ENCODE data around the gene TBXA2R. TPM values are rescaled to one million over a fixed set of nuclear protein-coding genes. Genes with fewer than 3 reads are reported as not detected.

The TBXA2R gene
- total RNA-seq, 2 experiments from 2014 or later = 0.26 to 0.54 TPM

GRCh38 chr19:3620145-3620816 lies 13.6 kb upstream of the TBXA2R start:
- CTCF ChIA-PET = interaction anchor here (1.7 kb wide), 1 partner anchor 15 kb away, joined by 3 read pairs; no protein-coding TSS in a partner anchor
- Mint-ChIP-seq H3K9me3 (ENCODE audit: low read depth) (no peaks in the 10 kb centered on the region), H3K36me3 (peaks cover 5% of the 10 kb centered on the region), H3K27me3 (no peaks in the 10 kb centered on the region), H3K27ac (no peak overlapping the region), H3K4me1 (peaks cover 11% of the 10 kb centered on the region), H3K4me3 (no peak overlapping the region)
- ATAC-seq = no peak
- no peak for DNase-seq

DNA sequence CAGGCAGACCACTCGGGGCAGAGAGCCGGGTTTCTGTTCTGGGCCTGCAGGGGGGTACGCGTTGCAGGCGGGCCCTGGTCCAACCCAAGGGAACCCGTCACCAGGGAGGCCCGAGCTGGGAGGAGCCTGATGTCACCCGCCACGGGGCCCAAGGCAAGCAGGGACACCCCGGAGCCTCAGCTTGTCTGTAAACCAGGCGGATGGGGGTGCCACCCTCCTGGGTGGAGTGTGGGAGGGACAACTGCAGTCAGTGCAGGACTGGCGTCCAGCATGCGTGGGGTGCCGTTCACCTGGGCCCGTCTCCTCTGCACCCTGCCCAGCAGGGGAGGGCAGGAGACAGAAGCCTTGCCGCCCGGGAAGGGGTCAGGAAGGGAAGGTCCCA lies 12.9 kb upstream of the TBXA2R start:
- CTCF ChIA-PET = interaction anchor here (1.4 to 1.9 kb wide), 3 partner anchors 15 to 46 kb away, joined by 3 to 9 read pairs (median 3); no protein-coding TSS in a partner anchor
- no peaks in the 10 kb centered on the region for H3K9me3 Mint-ChIP-seq (ENCODE audit: low read depth)
- H3K36me3 Mint-ChIP-seq = peaks cover 5% of the 10 kb centered on the region
- peaks cover 7% of the 10 kb centered on the region for H3K4me1 Mint-ChIP-seq
- H3K27me3 Mint-ChIP-seq = no peaks in the 10 kb centered on the region
- H3K27ac Mint-ChIP-seq = no peak overlapping the region
- DNase-seq (no peak), ATAC-seq (no peak)
- no peak overlapping the region for H3K4me3 Mint-ChIP-seq

DNA sequence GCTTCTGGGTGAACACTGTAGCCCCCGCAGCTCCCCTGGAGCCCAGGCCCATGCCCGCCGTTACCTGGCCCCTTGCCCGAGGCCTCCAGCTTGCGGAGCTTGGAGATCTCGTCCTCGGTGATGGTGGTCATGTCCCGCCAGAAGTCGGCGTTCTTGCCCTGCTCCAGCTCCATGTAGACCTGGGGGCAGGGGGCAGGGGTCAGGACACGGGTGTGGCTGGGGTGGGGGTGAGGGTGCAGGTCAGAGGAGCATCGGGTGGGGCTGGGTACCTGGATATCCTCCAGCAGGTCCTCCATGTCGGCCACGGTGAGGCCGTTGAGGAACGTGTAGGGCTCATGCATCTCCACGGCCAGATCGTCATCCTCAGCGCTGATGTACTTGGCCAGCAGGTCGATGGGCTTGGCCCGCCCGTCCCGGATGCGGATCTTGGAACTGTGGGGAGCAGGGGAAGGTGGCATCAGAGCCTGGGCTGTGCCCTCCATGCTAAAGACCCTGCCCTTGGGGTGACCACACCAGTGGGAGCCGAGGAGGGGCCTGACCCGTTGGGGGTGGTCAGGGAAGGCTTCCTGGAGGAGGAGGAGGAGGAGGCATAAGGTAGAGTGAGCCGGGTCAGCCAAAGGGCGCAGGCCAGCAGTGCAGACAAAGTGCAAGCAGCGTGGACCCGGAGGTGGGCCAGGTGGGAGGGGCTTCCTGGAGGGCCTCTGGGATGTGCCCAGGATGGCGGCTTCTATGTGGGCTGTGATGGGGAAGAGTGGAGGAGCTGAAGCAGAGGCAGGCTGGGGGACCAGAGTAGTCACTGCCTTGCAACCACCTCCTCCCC lies 12.3 kb upstream of the TBXA2R start:
- Mint-ChIP-seq H3K27ac (no peak overlapping the region), H3K27me3 (no peaks in the 10 kb centered on the region), H3K4me1 (peaks cover 1% of the 10 kb centered on the region), H3K4me3 (no peak overlapping the region), H3K9me3 (ENCODE audit: low read depth) (no peaks in the 10 kb centered on the region), H3K36me3 (peaks cover 5% of the 10 kb centered on the region)
- no peak for DNase-seq
- no peak for ATAC-seq
- CTCF ChIA-PET = interaction anchor here (0.6 to 1.9 kb wide), 6 partner anchors 14 to 1239 kb away, joined by 3 to 13 read pairs (median 4); no protein-coding TSS in a partner anchor

DNA sequence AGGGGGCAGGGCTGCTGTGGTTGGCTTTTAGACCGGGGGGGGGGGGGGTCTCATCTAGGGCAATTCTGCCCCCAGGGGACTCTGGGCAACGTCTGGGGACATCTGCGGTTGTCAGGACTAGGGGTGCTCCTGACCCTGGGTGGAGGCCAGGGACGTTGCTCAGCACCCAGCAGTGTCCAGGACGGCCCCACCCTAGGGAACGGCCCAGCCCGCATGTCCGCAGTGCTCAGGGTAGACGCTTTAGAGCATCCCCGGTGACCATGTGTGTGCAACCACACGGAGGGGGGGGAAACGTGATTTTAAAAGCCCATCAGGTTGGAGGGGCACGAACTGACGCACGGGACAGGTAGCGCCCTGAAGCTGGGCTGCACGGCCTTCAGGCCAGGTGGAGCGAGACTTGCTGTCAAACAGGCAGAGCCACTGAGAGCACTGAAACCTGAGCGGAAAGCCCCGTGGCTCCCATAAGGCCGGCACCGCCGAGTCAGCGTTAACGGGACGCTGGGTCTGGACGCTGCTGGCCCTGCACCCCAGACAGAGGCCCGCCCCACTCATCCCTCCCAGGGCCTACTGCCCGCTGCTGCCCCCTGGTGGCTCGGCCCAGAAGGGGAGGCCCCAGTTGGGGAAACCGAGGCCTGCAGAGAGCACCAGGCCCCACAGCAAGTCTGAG lies 11.6 kb upstream of the TBXA2R start:
- Mint-ChIP-seq H3K4me1 (no peaks in the 10 kb centered on the region), H3K27ac (no peak overlapping the region), H3K36me3 (peaks cover 5% of the 10 kb centered on the region), H3K9me3 (ENCODE audit: low read depth) (no peaks in the 10 kb centered on the region), H3K4me3 (no peak overlapping the region), H3K27me3 (no peaks in the 10 kb centered on the region)
- CTCF ChIA-PET = interaction anchor here (1.0 to 1.9 kb wide), 4 partner anchors 30 to 73 kb away, joined by 3 to 13 read pairs (median 6); no protein-coding TSS in a partner anchor
- peak; percentile 58 for DNase-seq
- ATAC-seq = peak; percentile 68

GRCh38 chr19:3617463-3617862 lies 10.8 kb upstream of the TBXA2R start:
- Mint-ChIP-seq H3K27ac (no peak overlapping the region), H3K4me1 (no peaks in the 10 kb centered on the region), H3K9me3 (ENCODE audit: low read depth) (no peaks in the 10 kb centered on the region), H3K36me3 (peaks cover 2% of the 10 kb centered on the region), H3K4me3 (no peak overlapping the region), H3K27me3 (no peaks in the 10 kb centered on the region)
- ATAC-seq (no peak), DNase-seq (no peak)
- CTCF ChIA-PET = no interaction called here

- H3K4me3 Mint-ChIP-seq = no peak overlapping the region
- ATAC-seq (no peak), DNase-seq (no peak)
- peaks cover 4% of the 10 kb centered on the region for H3K36me3 Mint-ChIP-seq
- no peak overlapping the region for H3K27ac Mint-ChIP-seq
- H3K4me1 Mint-ChIP-seq = no peaks in the 10 kb centered on the region
- no peaks in the 10 kb centered on the region for H3K9me3 Mint-ChIP-seq (ENCODE audit: low read depth)
- H3K27me3 Mint-ChIP-seq = no peaks in the 10 kb centered on the region
- CTCF ChIA-PET = interaction anchor here (1.0 to 1.6 kb wide), 2 partner anchors 23 to 71 kb away, joined by 3 read pairs; no protein-coding TSS in a partner anchor
Measured at GRCh38 chr19:3615524-3616135, 9.0 kb upstream of the TBXA2R start.

GRCh38 chr19:3614858-3615505 lies 8.3 kb upstream of the TBXA2R start:
- DNase-seq (no peak), ATAC-seq (no peak)
- H3K4me3 Mint-ChIP-seq = no peak overlapping the region
- no peaks in the 10 kb centered on the region for H3K27me3 Mint-ChIP-seq
- H3K36me3 Mint-ChIP-seq = peaks cover 4% of the 10 kb centered on the region
- CTCF ChIA-PET = interaction anchor here (1.0 to 1.6 kb wide), 2 partner anchors 23 to 70 kb away, joined by 3 read pairs; no protein-coding TSS in a partner anchor
- no peaks in the 10 kb centered on the region for H3K9me3 Mint-ChIP-seq (ENCODE audit: low read depth)
- no peak overlapping the region for H3K27ac Mint-ChIP-seq
- H3K4me1 Mint-ChIP-seq = no peaks in the 10 kb centered on the region

DNA sequence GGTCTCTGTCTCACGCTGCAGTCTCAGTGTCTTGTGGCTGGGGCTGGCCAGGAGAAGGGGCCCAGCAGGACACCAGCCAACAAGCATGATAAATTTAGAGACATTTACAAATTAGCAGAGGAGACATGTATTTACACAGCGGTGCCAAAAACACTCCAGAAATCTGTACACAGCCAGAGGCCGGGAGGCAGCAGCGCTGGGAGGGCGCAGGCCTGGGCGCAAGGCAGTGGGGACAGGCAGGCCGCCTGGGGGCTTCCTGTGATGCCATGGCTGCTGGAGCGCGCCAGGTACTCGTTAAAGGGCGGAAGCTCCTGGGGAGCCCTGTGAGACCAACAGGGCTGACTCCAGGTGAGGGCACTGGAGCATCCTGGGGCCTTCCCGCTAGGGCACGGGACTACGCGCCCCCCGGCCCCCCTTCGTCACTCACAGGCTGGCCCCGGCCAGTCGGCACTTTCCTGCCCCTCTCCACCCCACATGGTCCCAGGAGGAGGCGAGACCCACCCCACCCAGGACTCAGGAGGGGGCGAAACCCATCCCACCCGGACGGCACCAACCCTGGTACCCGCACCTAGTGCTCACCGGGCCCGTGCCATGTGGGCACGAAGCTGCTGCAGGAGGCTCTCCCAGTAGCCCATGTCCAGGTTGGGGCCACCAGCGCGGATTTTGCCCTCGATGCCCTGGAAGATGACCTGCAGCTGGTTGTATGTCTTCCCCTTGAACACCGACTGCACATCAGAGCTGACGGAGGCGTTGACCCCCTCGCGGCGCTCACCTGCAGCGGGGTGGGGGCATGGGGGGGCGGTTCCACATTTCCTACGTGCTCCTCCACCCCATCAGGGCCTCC lies 7.4 kb upstream of the TBXA2R start:
- DNase-seq (no peak), ATAC-seq (no peak)
- CTCF ChIA-PET = no interaction called here
- H3K27me3 Mint-ChIP-seq = no peaks in the 10 kb centered on the region
- no peak overlapping the region for H3K4me3 Mint-ChIP-seq
- peaks cover 6% of the 10 kb centered on the region for H3K36me3 Mint-ChIP-seq
- no peaks in the 10 kb centered on the region for H3K4me1 Mint-ChIP-seq
- H3K9me3 Mint-ChIP-seq (ENCODE audit: low read depth) = no peaks in the 10 kb centered on the region
- no peak overlapping the region for H3K27ac Mint-ChIP-seq

GRCh38 chr19:3612901-3613741 lies 6.4 kb upstream of the TBXA2R start:
- H3K4me1 Mint-ChIP-seq = peaks cover 3% of the 10 kb centered on the region
- CTCF ChIA-PET = interaction anchor here (1.0 kb wide), 1 partner anchor 68 kb away, joined by 3 read pairs; no protein-coding TSS in a partner anchor
- H3K27me3 Mint-ChIP-seq = no peaks in the 10 kb centered on the region
- no peak overlapping the region for H3K27ac Mint-ChIP-seq
- H3K9me3 Mint-ChIP-seq (ENCODE audit: low read depth) = no peaks in the 10 kb centered on the region
- H3K4me3 Mint-ChIP-seq = no peak overlapping the region
- H3K36me3 Mint-ChIP-seq = peaks cover 6% of the 10 kb centered on the region
- DNase-seq (no peak), ATAC-seq (no peak)

GRCh38 chr19:3612330-3612729 lies 5.7 kb upstream of the TBXA2R start:
- H3K27ac Mint-ChIP-seq = no peak overlapping the region
- peaks cover 6% of the 10 kb centered on the region for H3K36me3 Mint-ChIP-seq
- DNase-seq (no peak), ATAC-seq (no peak)
- H3K27me3 Mint-ChIP-seq = no peaks in the 10 kb centered on the region
- H3K9me3 Mint-ChIP-seq (ENCODE audit: low read depth) = no peaks in the 10 kb centered on the region
- CTCF ChIA-PET = interaction anchor here (1.0 kb wide), 1 partner anchor 67 kb away, joined by 3 read pairs; no protein-coding TSS in a partner anchor
- H3K4me3 Mint-ChIP-seq = no peak overlapping the region
- H3K4me1 Mint-ChIP-seq = peaks cover 8% of the 10 kb centered on the region

DNA sequence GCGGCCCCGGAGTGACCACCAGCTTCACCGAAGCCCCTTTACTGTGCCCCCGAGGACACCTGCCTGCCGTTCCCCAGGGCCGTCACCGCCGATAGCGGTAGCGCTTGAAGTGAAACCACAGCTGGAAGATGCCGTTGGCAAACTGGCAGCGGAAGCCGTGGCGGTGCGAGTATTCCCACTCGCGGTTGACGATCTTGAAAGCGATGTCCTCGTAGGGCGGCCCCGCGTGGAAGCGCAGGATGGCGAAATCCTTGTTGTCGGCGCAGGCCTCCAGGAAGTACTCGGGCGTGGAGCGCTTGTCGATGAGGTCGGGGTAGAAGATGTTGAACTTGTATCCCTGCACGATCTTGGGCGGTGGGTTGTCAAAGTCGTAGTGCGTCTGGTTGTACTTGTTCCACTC lies 5.2 kb upstream of the TBXA2R start:
- Mint-ChIP-seq H3K36me3 (peaks cover 6% of the 10 kb centered on the region), H3K27me3 (no peaks in the 10 kb centered on the region), H3K4me1 (peaks cover 8% of the 10 kb centered on the region), H3K4me3 (no peak overlapping the region), H3K9me3 (ENCODE audit: low read depth) (no peaks in the 10 kb centered on the region), H3K27ac (no peak overlapping the region)
- CTCF ChIA-PET = no interaction called here
- no peak for ATAC-seq
- DNase-seq = no peak

Data from activated CD8-positive, alpha-beta memory T cell treated with anti-CD3 and anti-CD28 coated beads, Interleukin-2, amount 10 ng/mL, durations not matched to agents 7 days and 5 days (primary cell).